Measurements from ENCODE around the gene IGF2BP2. TPM values are rescaled to one million over a fixed set of nuclear protein-coding genes. Genes with fewer than 3 reads are reported as not detected.

IGF2BP2 gene
- total RNA-seq, 1 experiment from 2014 or later = 154 TPM

- POLR2A ChIA-PET = interaction anchor here (0.7 to 3.5 kb wide), 7 partner anchors 82 to 159 kb away, joined by 3 to 17 read pairs (median 4); partner anchors contain the start of gene TRA2B
- BruUV-seq (replicated peaks) = no TSS peak
- intact Hi-C loops (cut with micrococcal nuclease) = no loop called here
- H3K27ac Mint-ChIP-seq (ENCODE audit: low read depth, unreplicated experiment) = peak overlapping the region; percentile 66
- no peaks in the 10 kb centered on the region for H3K9me3 Mint-ChIP-seq (ENCODE audit: unreplicated experiment)
- H3K4me3 Mint-ChIP-seq (ENCODE audit: unreplicated experiment) = no peak overlapping the region
- CTCF ChIA-PET = interaction anchor here (0.6 to 1.4 kb wide), 4 partner anchors 11 to 155 kb away, joined by 3 to 4 read pairs (median 3); no protein-coding TSS in a partner anchor
- DNase-seq (ENCODE audit: unreplicated experiment) = peak; percentile 44
- TF ChIP-seq CTCF (IDR thresholded peaks at IDR 0.05; ENCODE audit: unreplicated experiment) = no peak
- H3K4me1 Mint-ChIP-seq (ENCODE audit: insufficient read depth, unreplicated experiment) = peaks cover 50% of the 10 kb centered on the region
- H3K36me3 Mint-ChIP-seq (ENCODE audit: insufficient read depth, unreplicated experiment) = peaks cover 9% of the 10 kb centered on the region
- no peaks in the 10 kb centered on the region for H3K27me3 Mint-ChIP-seq (ENCODE audit: insufficient read depth, unreplicated experiment)
These were observed 9.2 kb downstream of the IGF2BP2 start for GRCh38 chr3:185815391-185816282.

GRCh38 chr3:185813691-185814215 is 11.1 kb downstream of the IGF2BP2 start:
- POLR2A ChIA-PET = interaction anchor here (0.6 to 4.3 kb wide), 15 partner anchors 9 to 827 kb away, joined by 3 to 49 read pairs (median 4); partner anchors contain the start of genes IGF2BP2 and TRA2B
- Mint-ChIP-seq H3K9me3 (ENCODE audit: unreplicated experiment) (no peaks in the 10 kb centered on the region), H3K27me3 (ENCODE audit: insufficient read depth, unreplicated experiment) (no peaks in the 10 kb centered on the region), H3K27ac (ENCODE audit: low read depth, unreplicated experiment) (peak overlapping the region; percentile 85), H3K36me3 (ENCODE audit: insufficient read depth, unreplicated experiment) (peaks cover 9% of the 10 kb centered on the region), H3K4me1 (ENCODE audit: insufficient read depth, unreplicated experiment) (peaks cover 39% of the 10 kb centered on the region), H3K4me3 (ENCODE audit: unreplicated experiment) (peak overlapping the region; percentile 39)
- DNase-seq (ENCODE audit: unreplicated experiment) = peak; percentile 73
- CTCF ChIA-PET = interaction anchor here (0.6 to 1.3 kb wide), 6 partner anchors 9 to 170 kb away, joined by 3 to 7 read pairs (median 4); no protein-coding TSS in a partner anchor
- TF ChIP-seq CTCF (IDR thresholded peaks at IDR 0.05; ENCODE audit: unreplicated experiment) = no peak
- BruUV-seq (replicated peaks) = no TSS peak
- intact Hi-C loops (cut with micrococcal nuclease) = no loop called here

- POLR2A ChIA-PET = interaction anchor here (0.6 to 4.3 kb wide), 16 partner anchors 10 to 942 kb away, joined by 3 to 49 read pairs (median 4); partner anchors contain the start of genes IGF2BP2 and TRA2B
- Mint-ChIP-seq H3K36me3 (ENCODE audit: insufficient read depth, unreplicated experiment) (peaks cover 9% of the 10 kb centered on the region), H3K27ac (ENCODE audit: low read depth, unreplicated experiment) (peak overlapping the region; percentile 85), H3K4me1 (ENCODE audit: insufficient read depth, unreplicated experiment) (peaks cover 34% of the 10 kb centered on the region), H3K4me3 (ENCODE audit: unreplicated experiment) (peak overlapping the region; percentile 39), H3K9me3 (ENCODE audit: unreplicated experiment) (no peaks in the 10 kb centered on the region), H3K27me3 (ENCODE audit: insufficient read depth, unreplicated experiment) (no peaks in the 10 kb centered on the region)
- DNase-seq (ENCODE audit: unreplicated experiment) = no peak
- BruUV-seq (replicated peaks) = no TSS peak
- intact Hi-C loops (cut with micrococcal nuclease) = no loop called here
- TF ChIP-seq CTCF (IDR thresholded peaks at IDR 0.05; ENCODE audit: unreplicated experiment) = no peak
- CTCF ChIA-PET = interaction anchor here (0.6 to 1.3 kb wide), 6 partner anchors 10 to 367 kb away, joined by 3 to 7 read pairs (median 4); no protein-coding TSS in a partner anchor
These were observed 11.6 kb downstream of the IGF2BP2 start for GRCh38 chr3:185813205-185813604.

All from MCF 10A (cell line).